Activated naive CD4-positive, alpha-beta T cell treated with anti-CD3 and anti-CD28 coated beads, Interleukin-2, amount 50 U/mL, for 72 hours (primary cell): Measurements from ENCODE around the gene SLC7A7. TPM values are rescaled to one million over a fixed set of nuclear protein-coding genes. Genes with fewer than 3 reads are reported as not detected.
"Not testable (repeated sequence)": the region's sequence is repeated elsewhere in the genome, so short reads cannot be mapped to it uniquely, and the experiment has no call there.

Experiments used
- ATAC-seq, 2 donors: fragments of 150-1000 bp; cut with Tn5 transposase; 2 replicates each; pipeline ENCODE4 v1.10.0; 2021; ENCODE audit warnings: mild to moderate bottlenecking in 2 of 2, moderate library complexity in 2 of 2
- DNase-seq, 2 donors: peaks; one replicate each; pipeline ENCODE4 v3.0.0; 2021 to 2022; ENCODE audit warnings: low spot score in 2 of 2
- H3K27ac Mint-ChIP-seq, 2 donors: one replicate each; pipeline ENCODE4 v1.8.0; 2022; ENCODE audit warnings: mild to moderate bottlenecking in 2 of 2, mixed read lengths in 2 of 2
- H3K36me3 Mint-ChIP-seq, 2 donors: one replicate each; pipeline ENCODE4 v1.8.0; 2022; ENCODE audit warnings: mixed read lengths in 2 of 2
- H3K9me3 Mint-ChIP-seq, 2 donors: one replicate each; pipeline ENCODE4 v1.8.0; 2022; ENCODE audit warnings: mixed read lengths in 2 of 2
- total RNA-seq, 2 donors: library from RNA; stranded (reverse); gene quantifications; one replicate each; pipeline ENCODE4 v1.2.3, GENCODE V29; 2022

SLC7A7 gene
- total RNA-seq, 2 donors from 2014 or later = 0.46 to 0.78 TPM

DNA sequence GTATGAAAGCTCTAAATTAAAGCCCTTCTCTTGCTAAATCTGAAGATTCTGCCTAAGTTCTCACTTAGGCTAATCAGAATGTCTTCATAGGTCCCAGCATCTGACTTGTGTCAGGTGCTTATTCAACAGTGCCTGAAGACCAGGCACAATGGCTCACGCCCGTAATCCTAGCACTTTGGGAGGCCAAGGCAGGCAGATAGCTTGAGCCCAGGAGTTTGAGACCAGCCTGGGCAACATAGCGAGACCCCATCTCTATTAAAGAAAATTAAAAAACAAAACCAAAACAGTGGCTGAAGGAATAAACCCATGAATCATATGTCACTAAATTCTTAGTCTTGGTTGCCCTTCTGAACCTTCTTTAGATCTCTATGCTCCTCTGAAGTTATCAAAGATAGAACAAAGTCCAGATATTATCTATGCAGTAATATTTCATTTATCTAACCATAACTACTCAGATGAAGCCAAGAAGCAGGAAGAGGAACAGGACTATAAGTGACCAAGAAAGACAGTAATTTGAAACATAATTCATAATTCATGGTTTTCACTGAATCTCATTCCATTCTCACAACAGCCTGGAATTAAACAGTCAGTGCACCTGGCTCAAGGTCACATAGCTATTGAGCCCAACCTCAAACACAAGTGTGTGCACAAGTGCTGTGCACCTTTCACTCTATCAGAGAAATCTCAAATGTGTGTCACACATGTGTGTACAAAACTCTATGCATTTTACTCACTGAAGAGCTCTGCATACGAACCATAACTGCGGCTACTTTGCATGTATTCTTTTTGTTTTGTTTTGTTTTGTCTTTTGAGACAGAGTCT lies 6.6 kb downstream of the SLC7A7 start:
- H3K9me3 Mint-ChIP-seq = no peaks in the 10 kb centered on the region
- ATAC-seq (no peak), DNase-seq (no peak)
- H3K27ac Mint-ChIP-seq = no peak overlapping the region
- no peaks in the 10 kb centered on the region for H3K36me3 Mint-ChIP-seq

DNA sequence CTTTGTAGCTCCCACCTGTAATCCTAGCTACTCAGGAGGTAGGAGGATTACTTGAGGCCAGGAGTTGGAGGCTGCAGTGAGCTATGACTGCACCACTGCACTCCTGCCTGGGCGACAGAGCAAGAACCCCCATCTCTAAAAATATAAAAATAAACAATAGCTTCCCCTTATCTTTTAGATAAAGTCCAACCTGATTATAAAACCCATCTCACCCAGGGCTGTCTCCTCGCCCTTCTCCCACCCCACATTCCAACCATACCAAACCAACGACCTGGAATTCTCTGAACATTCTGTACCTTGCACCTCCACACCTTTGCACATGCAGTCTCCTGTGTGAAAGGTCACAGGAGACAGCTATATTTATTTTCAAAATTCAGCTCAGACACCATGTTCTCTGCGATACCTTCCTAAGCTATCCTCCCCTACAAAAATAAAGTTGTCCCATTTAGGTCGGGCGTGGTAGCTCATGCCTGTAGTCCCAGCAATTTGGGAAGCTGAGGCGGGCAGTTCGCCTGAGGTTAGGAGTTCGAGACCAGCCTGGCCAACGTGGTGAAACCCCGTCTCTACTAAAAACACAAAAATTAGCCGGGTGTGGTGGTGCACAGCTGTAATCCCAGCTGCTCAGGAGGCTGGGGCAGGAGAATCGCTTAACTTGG lies 7.7 kb downstream of the SLC7A7 start:
- peak overlapping the region in 1 of 2 donors; percentile 18 for H3K27ac Mint-ChIP-seq
- H3K9me3 Mint-ChIP-seq = no peaks in the 10 kb centered on the region
- no peaks in the 10 kb centered on the region for H3K36me3 Mint-ChIP-seq
- DNase-seq (no peak), ATAC-seq (no peak)

DNA sequence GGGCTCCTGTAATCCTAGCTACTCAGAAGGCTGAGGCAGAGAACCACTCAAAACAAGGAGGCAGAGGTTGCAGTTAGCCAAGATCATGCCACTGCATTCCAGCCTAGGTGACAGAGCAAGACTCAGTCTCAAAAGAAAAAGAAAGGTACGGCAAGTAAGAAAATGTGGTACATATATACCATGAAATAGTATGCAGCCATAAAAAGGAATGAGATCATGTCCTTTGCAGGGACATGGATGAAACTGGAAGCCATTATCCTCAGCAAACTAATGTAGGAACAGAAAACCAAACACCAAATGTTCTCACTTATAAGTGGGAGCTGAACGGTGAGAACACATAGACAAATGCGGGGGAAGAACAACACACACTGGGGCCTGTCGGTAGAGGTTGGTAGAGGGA lies 10.0 kb downstream of the SLC7A7 start:
- not testable (repeated sequence) for H3K27ac Mint-ChIP-seq, ATAC-seq, DNase-seq, H3K9me3 Mint-ChIP-seq, H3K36me3 Mint-ChIP-seq

DNA sequence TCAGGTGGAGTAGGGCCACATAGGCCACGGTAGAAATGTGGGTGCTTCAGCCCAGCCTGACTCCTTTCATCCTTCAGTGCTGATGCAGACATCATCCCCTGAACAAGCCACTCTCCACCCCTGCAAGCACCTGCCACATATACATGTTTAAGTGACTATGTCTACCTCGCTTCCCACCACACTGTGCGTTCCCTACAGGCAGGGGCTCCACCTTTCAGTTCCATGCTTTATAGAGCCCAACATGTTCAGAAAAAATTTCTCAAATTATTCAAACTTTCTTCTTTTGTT lies 11.6 kb downstream of the SLC7A7 start:
- ATAC-seq (no peak), DNase-seq (no peak)
- Mint-ChIP-seq H3K27ac (no peak overlapping the region), H3K9me3 (no peaks in the 10 kb centered on the region), H3K36me3 (no peaks in the 10 kb centered on the region)

DNA sequence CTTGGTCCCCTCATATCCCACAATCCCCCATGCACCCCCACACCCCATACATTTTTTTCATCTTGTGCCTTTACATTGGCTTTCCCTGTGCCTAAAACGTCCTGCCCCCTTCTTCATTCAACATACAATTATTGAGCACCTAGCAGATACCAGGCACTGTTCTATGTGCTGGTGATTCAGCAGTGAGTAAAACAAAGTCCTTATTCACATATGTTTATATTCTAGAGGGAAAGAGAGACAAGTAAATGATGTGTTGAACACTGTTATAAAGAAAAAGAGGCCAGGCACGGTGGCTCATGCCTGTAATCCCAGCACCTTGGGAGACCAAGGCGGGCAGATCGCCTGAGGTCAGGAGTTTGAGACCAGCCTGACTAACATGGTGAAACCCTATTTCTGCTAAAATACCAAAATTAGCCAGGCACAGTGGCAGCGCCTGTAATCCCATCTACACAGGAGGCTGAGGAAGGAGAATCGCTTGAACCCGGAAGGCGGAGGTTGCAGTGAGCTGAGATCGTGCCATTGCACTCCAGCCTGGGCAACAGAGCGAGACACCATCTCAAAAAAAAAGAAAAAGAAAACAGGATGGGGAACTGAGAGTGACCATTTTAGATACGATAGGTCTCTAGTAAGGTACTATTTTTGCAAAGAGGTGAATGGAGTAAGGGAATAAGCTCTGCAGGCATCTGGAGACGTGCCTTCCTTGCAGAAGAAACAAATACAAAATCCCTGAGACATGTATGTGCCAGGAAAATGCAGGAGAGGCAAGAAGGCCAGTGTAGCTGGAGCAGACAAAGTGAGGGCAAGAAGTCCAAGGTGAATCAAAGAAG lies 12.2 kb downstream of the SLC7A7 start:
- Mint-ChIP-seq H3K9me3 (no peaks in the 10 kb centered on the region), H3K36me3 (no peaks in the 10 kb centered on the region), H3K27ac (no peak overlapping the region)
- ATAC-seq (no peak), DNase-seq (no peak)

DNA sequence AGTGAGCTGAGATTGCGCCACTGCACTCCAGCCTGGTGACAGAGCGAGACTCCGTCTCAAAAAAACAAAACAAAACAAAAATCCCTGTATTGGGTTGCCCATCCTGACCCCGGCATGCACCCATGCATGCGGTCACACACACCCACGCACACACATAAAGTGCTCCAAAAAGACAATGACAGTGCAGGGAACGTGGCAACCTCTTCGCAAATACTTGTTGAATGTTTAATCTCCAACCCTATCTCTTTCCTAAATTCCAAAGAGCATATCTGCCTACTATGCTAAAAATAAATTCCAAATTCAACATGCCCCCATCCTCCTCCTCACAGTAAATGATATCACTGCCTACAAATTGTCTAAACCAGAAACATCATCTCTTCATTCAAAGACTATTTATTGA lies 13.5 kb downstream of the SLC7A7 start:
- H3K27ac Mint-ChIP-seq = no peak overlapping the region
- no peak for ATAC-seq
- no peak for DNase-seq
- H3K36me3 Mint-ChIP-seq = no peaks in the 10 kb centered on the region
- no peaks in the 10 kb centered on the region for H3K9me3 Mint-ChIP-seq

DNA sequence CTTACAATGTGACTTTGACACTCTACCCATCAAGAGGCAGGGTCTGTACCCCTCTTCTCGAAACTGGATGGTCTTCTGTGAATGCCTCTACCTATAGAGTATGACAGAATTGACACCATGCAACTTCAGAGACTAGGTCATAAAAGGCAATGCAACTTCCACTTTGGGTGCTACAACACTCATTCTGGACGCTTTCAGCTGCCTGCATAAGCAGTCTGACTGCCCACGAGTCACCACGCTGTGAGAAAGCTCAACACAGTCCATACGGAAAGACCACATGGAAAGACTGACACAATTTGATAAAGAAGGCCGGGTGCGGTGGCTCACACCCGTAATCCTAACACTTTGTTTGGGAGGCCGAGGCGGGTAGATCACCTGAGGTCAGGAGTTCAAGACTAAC lies 14.9 kb downstream of the SLC7A7 start:
- DNase-seq (no peak), ATAC-seq (no peak)
- H3K9me3 Mint-ChIP-seq = no peaks in the 10 kb centered on the region
- no peaks in the 10 kb centered on the region for H3K36me3 Mint-ChIP-seq
- peak overlapping the region in 1 of 2 donors; percentile 13 for H3K27ac Mint-ChIP-seq

DNA sequence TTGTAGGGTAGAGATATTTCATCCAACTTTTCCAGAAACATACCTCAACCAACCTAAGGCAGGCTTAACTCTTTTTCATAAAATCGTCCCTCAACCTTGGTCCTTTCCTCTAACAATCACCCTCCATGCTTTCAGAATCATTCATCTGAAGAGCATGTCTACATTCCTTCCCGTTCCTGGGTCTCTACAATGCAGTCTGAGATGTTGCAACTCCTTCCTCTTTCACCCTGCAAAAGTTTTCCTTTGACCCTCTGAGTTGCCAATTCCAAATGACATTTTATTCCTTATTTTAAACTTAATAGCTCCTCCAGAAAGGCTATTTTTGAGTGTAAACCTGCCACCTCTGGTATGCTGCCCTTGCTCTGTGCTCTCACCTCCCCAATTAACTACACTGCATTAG lies 16.7 kb downstream of the SLC7A7 start:
- DNase-seq = no peak
- H3K9me3 Mint-ChIP-seq = no peaks in the 10 kb centered on the region
- no peak for ATAC-seq
- H3K36me3 Mint-ChIP-seq = no peaks in the 10 kb centered on the region
- H3K27ac Mint-ChIP-seq = no peak overlapping the region

DNA sequence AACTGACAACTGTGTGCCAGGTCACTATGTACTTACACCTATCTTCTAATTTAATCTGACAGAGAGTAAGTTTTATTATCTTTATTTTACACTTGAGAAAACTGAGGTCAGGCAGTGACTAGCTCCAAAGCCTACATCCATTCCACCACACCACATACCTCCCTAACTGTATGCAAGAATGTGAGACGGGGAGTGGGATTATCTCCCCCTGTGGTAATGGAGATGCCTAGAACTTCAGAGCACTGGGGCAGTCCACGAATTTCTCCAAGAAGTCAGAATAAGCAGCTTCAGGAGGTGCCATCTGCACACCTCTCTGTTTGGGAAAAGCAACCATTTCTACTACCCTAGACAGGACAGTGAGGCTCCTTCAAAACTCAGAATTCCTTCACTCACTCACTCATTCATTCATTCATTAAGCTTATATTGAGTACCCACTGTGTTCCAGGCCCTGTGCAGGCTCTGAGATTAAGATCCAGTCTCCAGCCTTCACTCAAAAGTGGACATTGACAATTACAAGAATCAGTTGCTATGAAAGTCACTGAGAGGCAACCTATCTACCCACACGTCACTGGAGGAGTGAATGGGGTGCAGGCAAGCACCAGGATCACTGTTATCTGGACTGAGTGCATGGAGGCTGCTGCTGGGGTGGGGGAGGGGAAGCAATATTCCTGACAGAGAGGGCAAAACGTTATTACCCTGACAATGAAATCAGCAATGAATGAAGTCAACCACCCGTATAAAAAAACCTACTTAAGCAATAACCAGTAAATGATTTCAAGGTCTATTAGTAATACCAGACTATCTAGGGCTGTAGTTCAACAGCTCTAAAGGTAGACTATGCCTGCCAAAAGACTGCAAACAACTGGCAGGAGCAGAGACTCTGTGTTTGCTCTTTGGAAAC lies 18.0 kb downstream of the SLC7A7 start:
- H3K36me3 Mint-ChIP-seq = no peaks in the 10 kb centered on the region
- ATAC-seq = no peak
- H3K9me3 Mint-ChIP-seq = no peaks in the 10 kb centered on the region
- peak overlapping the region in 1 of 2 donors; percentile 48 for H3K27ac Mint-ChIP-seq
- DNase-seq = no peak

DNA sequence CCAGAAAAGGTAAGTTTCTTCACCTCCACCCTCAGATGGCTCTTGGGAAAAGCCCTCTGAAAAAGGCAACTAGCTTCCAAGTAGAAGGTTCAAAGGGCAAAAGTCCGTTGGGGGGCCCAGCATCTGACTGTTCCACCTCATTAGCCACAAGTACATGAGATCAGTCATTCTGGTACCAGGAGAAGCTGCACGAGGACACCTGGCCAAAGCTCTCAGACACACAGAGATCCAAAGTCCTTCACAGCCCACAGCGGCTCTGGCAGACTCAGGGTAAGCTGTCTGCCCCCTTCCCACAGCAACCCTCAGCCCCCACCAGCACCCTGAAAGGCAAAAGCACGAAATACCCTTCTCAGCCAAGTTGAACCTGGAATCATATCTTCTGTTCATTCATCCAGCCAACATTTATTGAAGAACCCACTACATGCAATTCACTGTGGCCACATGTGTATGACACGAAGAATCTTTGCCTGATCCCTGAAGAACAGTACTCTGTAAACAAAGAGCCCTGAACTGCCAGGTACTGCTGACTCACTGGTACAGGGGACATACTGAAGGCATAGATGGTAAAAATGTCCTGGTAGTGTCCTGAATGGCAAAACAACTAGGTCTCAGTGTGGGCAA lies 19.0 kb downstream of the SLC7A7 start:
- H3K27ac Mint-ChIP-seq = peak overlapping the region in 1 of 2 donors; percentile 48
- ATAC-seq = no peak
- no peaks in the 10 kb centered on the region for H3K9me3 Mint-ChIP-seq
- no peak for DNase-seq
- no peaks in the 10 kb centered on the region for H3K36me3 Mint-ChIP-seq

DNA sequence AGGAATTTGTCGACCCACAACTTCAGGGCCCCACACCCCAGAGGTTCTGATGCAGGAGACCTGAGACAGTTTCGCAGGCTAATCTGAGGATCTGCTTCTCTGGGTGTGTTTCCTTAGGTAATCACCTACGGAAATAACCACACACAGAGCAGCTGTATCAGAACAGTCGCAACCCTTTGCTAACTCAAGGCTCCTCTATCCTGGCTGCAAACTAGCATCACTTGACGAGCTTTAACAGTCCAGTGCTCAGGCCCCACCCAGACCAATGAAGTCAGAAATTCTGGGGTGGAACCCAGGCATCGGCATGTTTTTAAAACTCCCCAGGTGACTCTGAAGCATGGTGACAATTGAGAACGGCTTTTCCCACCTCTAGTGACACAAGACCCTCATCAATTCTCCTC lies 20.7 kb downstream of the SLC7A7 start:
- no peak for DNase-seq
- Mint-ChIP-seq H3K27ac (no peak overlapping the region), H3K9me3 (no peaks in the 10 kb centered on the region), H3K36me3 (no peaks in the 10 kb centered on the region)
- ATAC-seq = no peak

DNA sequence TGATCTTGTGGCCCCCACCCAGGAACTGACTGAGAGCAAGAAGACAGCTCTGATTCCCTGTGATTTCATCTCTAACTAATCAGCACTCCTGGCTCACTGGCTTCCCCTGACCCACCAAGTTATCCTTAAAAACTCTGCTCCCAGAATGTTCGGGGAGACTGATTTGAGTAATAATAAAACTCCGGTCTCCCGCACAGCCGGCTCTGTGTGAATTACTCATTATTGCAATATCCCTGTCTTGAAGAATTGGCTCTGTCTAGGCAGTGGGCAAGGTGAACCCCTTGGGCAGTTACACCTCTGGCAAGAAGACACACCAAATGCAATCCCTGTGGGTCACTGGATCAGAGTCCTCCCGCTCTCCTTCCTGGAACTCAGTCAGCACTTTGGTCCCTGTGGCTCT lies 21.3 kb downstream of the SLC7A7 start:
- Mint-ChIP-seq H3K27ac (no peak overlapping the region), H3K9me3 (no peaks in the 10 kb centered on the region), H3K36me3 (no peaks in the 10 kb centered on the region)
- ATAC-seq (no peak), DNase-seq (no peak)

DNA sequence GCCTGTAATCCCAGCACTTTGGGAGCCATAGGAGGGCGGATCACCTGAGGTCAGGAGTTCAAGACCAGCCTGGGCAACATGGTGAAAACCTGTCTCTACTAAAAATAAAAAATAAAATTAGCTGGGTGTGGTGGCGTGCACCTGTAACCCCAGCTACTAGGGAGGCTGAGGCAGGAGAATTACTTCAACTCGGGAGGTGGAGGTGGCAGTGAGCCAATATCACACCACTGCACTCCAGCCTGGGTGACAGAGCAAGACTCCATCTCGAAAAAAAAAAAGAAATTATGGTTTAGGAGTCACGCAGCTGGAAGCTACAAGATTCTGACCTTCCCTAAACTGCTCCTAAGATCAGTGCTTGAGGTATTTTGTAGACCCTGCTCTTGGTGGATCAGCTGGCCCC lies 21.7 kb downstream of the SLC7A7 start:
- not testable (repeated sequence) for ATAC-seq, DNase-seq, H3K9me3 Mint-ChIP-seq, H3K27ac Mint-ChIP-seq, H3K36me3 Mint-ChIP-seq

DNA sequence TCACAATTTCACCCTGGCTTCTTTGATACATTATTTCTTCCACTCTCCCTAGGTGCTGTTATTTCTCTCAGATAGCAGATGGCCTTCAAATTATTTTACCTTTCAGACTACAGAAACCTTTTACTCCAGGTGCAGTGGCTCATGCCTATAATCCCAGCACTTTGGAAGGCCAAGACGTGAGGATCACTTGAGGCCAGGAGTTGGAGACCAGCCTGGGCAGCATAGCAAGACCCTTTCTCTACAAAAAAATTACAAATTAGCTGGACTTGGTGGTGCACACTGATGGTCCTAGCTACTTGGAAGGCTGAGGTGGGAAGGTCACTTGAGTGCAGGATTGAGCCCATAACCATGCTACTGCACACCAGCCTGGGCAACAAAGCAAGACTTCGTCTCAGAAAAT lies 23.1 kb downstream of the SLC7A7 start:
- DNase-seq (no peak), ATAC-seq (no peak)
- Mint-ChIP-seq H3K9me3 (no peaks in the 10 kb centered on the region), H3K27ac (no peak overlapping the region), H3K36me3 (no peaks in the 10 kb centered on the region)

DNA sequence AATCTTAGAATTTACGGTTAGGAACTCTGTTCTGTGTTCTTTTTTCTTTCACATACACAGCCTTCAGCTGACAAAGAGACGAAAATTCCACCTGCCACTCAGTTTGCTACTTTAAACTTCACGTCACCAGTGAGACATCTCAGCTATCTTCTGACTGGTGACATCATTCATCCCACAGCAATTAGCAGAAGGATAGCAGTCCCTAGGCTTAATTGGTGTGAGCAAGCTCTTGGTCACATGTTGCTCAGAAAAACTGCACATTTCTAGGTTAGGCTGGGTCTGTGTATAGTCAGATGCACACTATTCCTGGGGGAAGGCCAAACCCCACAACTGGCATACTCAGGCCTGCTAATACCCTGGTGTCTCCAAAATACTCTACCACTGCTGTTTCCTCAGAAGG lies 23.9 kb downstream of the SLC7A7 start:
- ATAC-seq (peak in 1 of 2 donors; percentile 29), DNase-seq (no peak)
- H3K27ac Mint-ChIP-seq = no peak overlapping the region
- no peaks in the 10 kb centered on the region for H3K9me3 Mint-ChIP-seq
- no peaks in the 10 kb centered on the region for H3K36me3 Mint-ChIP-seq

DNA sequence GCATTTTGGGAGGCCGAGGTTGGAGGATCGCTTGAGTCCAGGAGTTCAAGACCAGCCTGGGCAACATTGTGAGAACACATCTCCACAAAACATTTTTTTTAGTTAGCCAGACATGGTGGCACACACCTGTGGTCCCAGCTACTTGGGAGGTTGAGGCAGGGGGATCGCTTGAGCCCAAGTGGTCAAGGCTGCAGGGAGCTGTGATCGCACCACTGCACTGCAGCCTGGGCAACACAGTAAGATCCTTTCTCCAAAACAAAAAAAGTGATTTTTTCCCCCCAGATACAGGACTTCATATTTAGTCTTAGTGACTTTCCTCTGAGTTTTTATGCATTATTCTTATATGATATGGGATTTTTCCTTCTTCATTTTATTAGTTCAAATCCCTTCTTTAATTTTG lies 28.6 kb downstream of the SLC7A7 start:
- Mint-ChIP-seq H3K36me3 (no peaks in the 10 kb centered on the region), H3K9me3 (no peaks in the 10 kb centered on the region), H3K27ac (no peak overlapping the region)
- no peak for DNase-seq
- no peak for ATAC-seq
